OCI-LY7 (cell line): ENCODE data around the gene LRP2. TPM values are rescaled to one million over a fixed set of nuclear protein-coding genes. Genes with fewer than 3 reads are reported as not detected.

Experiments used
- BruUV-seq: library from RNA; stranded (reverse); fragments of 400-500 nt; replicated peaks from 2 replicates; lab custom pipeline; 2021; lab: Mats Ljungman, UMichigan
- CTCF ChIA-PET: fragments of 300-600 bp; sonication (Branson Sonifier 250); formaldehyde crosslinking; loops from one replicate; lab custom pipeline; 2022; ENCODE audit warnings: antibody characterized with exemption; ENCODE audit not compliant: unreplicated experiment; lab: Charles Lee
- POLR2A ChIA-PET: fragments of 300-600 bp; sonication (Branson Sonifier 250); formaldehyde crosslinking; loops from one replicate; lab custom pipeline; 2022; ENCODE audit warnings: antibody characterized with exemption; lab: Charles Lee
- DNase-seq: peaks from one replicate; pipeline ENCODE4 v3.0.0-alpha.2; 2015; ENCODE audit warnings: low spot score
- H2AFZ ChIP-seq: fragments of 200-600 bp; sonication (generic), shearing (Covaris generic); 2 replicates; pipeline ENCODE4 v1.6.1; 2014; ENCODE audit warnings: mild to moderate bottlenecking, antibody characterized with exemption, low read length, moderate library complexity
- H3K27ac ChIP-seq: fragments of 200-600 bp; sonication (generic); 2 replicates; pipeline ENCODE4 v1.5.1; 2014; ENCODE audit warnings: mixed run types, low read depth, mild to moderate bottlenecking, moderate library complexity, low read length, inconsistent platforms; ENCODE audit not compliant: poor library complexity, severe bottlenecking
- H3K36me3 ChIP-seq: fragments of 200-600 bp; sonication (generic); 2 replicates; pipeline ENCODE4 v1.6.1; 2014; ENCODE audit warnings: mild to moderate bottlenecking, antibody characterized with exemption, low read length, moderate library complexity, mixed read lengths; ENCODE audit not compliant: insufficient read depth
- H3K4me1 ChIP-seq: fragments of 200-600 bp; sonication (generic); 2 replicates; pipeline ENCODE4 v1.5.1; 2014; ENCODE audit warnings: mild to moderate bottlenecking, low read length; ENCODE audit not compliant: insufficient read depth, poor library complexity, severe bottlenecking
- H3K4me2 ChIP-seq: fragments of 200-600 bp; sonication (generic); 2 replicates; pipeline ENCODE4 v1.6.1; 2014; ENCODE audit warnings: mild to moderate bottlenecking, low read length
- H3K4me3 ChIP-seq: fragments of 200-600 bp; sonication (generic); 2 replicates; pipeline ENCODE4 v1.5.1; 2014; ENCODE audit warnings: mild to moderate bottlenecking, low read depth, low read length; ENCODE audit not compliant: poor library complexity, severe bottlenecking
- H3K79me2 ChIP-seq: fragments of 200-600 bp; sonication (generic); 2 replicates; pipeline ENCODE4 v1.6.1; 2016; ENCODE audit warnings: low read depth, mild to moderate bottlenecking, low read length, moderate library complexity, mixed read lengths; ENCODE audit not compliant: insufficient read depth
- H3K9me2 ChIP-seq: fragments of 200-600 bp; sonication (generic); 2 replicates; pipeline ENCODE4 v1.6.1; 2016; ENCODE audit warnings: mild to moderate bottlenecking, low read length, mixed read lengths; ENCODE audit not compliant: insufficient read depth
- H3K9me3 ChIP-seq: fragments of 200-600 bp; sonication (generic); 2 replicates; pipeline ENCODE4 v1.6.1; 2014; ENCODE audit warnings: mild to moderate bottlenecking, mixed run types, low read length, mixed read lengths
- H4K20me1 ChIP-seq: fragments of 200-600 bp; sonication (generic); 2 replicates; pipeline ENCODE4 v1.6.1; 2014; ENCODE audit warnings: mild to moderate bottlenecking, antibody characterized with exemption, low read length, moderate library complexity, mixed read lengths; ENCODE audit not compliant: insufficient read depth
- EZH2phosphoT487 ChIP-seq: fragments of 200-600 bp; sonication (generic); IDR thresholded peaks from 2 replicates; pipeline ENCODE4 v1.6.1; 2018; ENCODE audit warnings: low read depth, borderline replicate concordance, mild to moderate bottlenecking, mixed run types, antibody characterized with exemption, low read length, moderate library complexity, mixed read lengths
- intact Hi-C: fragments of 100-400 bp; cut with micrococcal nuclease; formaldehyde crosslinking; loops from one replicate; pipeline ENCODE4 v1.10.0; 2022; ENCODE audit not compliant: unreplicated experiment
- total RNA-seq, 2 experiments: library from RNA; depleted of rRNA in 1 of 2; stranded (reverse); fragments of >200 nt in 1 of 2; shearing (Covaris generic) in 1 of 2; gene quantifications; 2 replicates each; pipeline ENCODE4 v1.2.3, GENCODE V29; 2014 to 2022
- TF ChIP-seq, protein P1 (sequence below): fragments of 200-600 bp; sonication (generic); conservative IDR thresholded peaks from 2 replicates; pipeline ENCODE4 v1.5.1; 2014; ENCODE audit warnings: mild to moderate bottlenecking, antibody characterized with exemption, low read length, moderate library complexity, mixed read lengths

Gene LRP2
- total RNA-seq, 2 experiments from 2014 or later = 0.89 TPM; not detected in 1

GRCh38 chr2:169361706-169362117 is 622 bp downstream of the LRP2 start:
- H3K4me3 ChIP-seq = no peak overlapping the region
- no peaks in the 10 kb centered on the region for H3K9me2 ChIP-seq
- no peak for DNase-seq
- no peak overlapping the region for H3K27ac ChIP-seq
- no peaks in the 10 kb centered on the region for H3K36me3 ChIP-seq
- H2AFZ ChIP-seq = no peak overlapping the region
- no peaks in the 10 kb centered on the region for H3K79me2 ChIP-seq
- intact Hi-C loops = no loop called here
- no TSS peak for BruUV-seq
- ChIA-PET CTCF (no interaction called here), POLR2A (no interaction called here)
- peaks cover 3% of the 10 kb centered on the region for H3K4me1 ChIP-seq
- H4K20me1 ChIP-seq = no peaks in the 10 kb centered on the region
- TF ChIP-seq EZH2phosphoT487 = no peak
- TF ChIP-seq, protein P1, sequence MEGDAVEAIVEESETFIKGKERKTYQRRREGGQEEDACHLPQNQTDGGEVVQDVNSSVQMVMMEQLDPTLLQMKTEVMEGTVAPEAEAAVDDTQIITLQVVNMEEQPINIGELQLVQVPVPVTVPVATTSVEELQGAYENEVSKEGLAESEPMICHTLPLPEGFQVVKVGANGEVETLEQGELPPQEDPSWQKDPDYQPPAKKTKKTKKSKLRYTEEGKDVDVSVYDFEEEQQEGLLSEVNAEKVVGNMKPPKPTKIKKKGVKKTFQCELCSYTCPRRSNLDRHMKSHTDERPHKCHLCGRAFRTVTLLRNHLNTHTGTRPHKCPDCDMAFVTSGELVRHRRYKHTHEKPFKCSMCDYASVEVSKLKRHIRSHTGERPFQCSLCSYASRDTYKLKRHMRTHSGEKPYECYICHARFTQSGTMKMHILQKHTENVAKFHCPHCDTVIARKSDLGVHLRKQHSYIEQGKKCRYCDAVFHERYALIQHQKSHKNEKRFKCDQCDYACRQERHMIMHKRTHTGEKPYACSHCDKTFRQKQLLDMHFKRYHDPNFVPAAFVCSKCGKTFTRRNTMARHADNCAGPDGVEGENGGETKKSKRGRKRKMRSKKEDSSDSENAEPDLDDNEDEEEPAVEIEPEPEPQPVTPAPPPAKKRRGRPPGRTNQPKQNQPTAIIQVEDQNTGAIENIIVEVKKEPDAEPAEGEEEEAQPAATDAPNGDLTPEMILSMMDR = no peak
- no peak overlapping the region for H3K4me2 ChIP-seq
- no peaks in the 10 kb centered on the region for H3K9me3 ChIP-seq

DNA sequence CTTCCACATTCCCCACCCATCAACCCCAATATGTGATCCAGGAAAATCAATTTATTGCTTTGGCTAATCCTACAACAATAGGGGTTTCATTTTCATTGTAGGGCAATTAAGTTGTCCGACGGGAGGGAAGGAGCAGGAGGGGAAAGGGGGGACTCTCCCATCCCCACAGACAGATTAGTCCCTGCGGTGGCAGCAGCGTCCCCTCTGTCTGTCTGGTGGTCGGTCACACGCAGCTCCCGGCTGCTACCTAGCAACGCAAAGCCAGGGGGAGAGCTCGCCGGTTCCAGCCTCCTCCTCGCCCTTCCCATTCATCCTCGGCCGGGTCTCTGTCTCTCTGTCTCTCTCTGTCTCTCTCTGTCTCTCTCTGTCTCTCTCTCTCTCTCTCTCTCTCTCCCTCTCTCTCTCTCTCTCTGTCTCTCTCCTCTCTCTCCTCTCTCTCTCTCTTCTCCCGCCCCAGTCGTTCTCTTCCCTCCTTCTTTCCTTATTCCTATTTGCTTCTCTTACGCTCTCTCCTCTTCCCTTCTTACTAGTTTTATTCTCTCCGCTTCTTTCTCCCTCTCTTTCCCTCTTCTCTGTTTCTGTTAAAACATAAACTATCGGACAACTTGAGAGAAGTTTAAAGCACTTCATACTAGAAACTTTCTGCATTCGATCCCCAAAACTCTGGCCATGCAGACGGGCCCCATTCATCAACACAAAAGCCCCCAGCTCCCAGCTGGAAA is 1.2 kb downstream of the LRP2 start:
- H3K9me2 ChIP-seq = no peaks in the 10 kb centered on the region
- no peaks in the 10 kb centered on the region for H4K20me1 ChIP-seq
- ChIA-PET CTCF (no interaction called here), POLR2A (interaction anchor here (1.2 kb wide), 1 partner anchor 10 kb away, joined by 3 read pairs; no protein-coding TSS in a partner anchor)
- no peak overlapping the region for H3K4me3 ChIP-seq
- no peak overlapping the region for H2AFZ ChIP-seq
- no peak for DNase-seq
- no peak for TF ChIP-seq EZH2phosphoT487
- TF ChIP-seq, protein P1 = no peak
- no peak overlapping the region for H3K4me2 ChIP-seq
- no peak overlapping the region for H3K27ac ChIP-seq
- BruUV-seq = no TSS peak
- H3K4me1 ChIP-seq = peaks cover 3% of the 10 kb centered on the region
- H3K79me2 ChIP-seq = no peaks in the 10 kb centered on the region
- H3K9me3 ChIP-seq = no peaks in the 10 kb centered on the region
- no peaks in the 10 kb centered on the region for H3K36me3 ChIP-seq
- intact Hi-C loops = no loop called here

GRCh38 chr2:169358016-169358415 is 4.3 kb downstream of the LRP2 start:
- DNase-seq = no peak
- Histone ChIP-seq H3K27ac (no peak overlapping the region), H3K9me2 (no peaks in the 10 kb centered on the region), H3K36me3 (no peaks in the 10 kb centered on the region), H3K4me3 (no peak overlapping the region), H3K79me2 (no peaks in the 10 kb centered on the region), H3K9me3 (no peaks in the 10 kb centered on the region), H4K20me1 (no peaks in the 10 kb centered on the region), H2AFZ (no peak overlapping the region), H3K4me1 (no peaks in the 10 kb centered on the region), H3K4me2 (no peak overlapping the region)
- intact Hi-C loops = no loop called here
- ChIA-PET POLR2A (no interaction called here), CTCF (no interaction called here)
- TF ChIP-seq, protein P1 = no peak
- TF ChIP-seq EZH2phosphoT487 = no peak
- BruUV-seq = no TSS peak
